Right lobe of liver (tissue), 6 donors: ENCODE data around the gene BRD3. TPM values are rescaled to one million over a fixed set of nuclear protein-coding genes. Genes with fewer than 3 reads are reported as not detected.

Experiments
- ATAC-seq, 4 donors: fragments of 200-7000 bp; cut with Tn5 transposase; one replicate each; pipeline ENCODE4 v1.9.1; 2020; ENCODE audit warnings: mild to moderate bottlenecking in 4 of 4, moderate library complexity in 4 of 4
- DNase-seq, 3 donors: peaks; one replicate each; pipeline ENCODE4 v3.0.0-alpha.2; 2020
- H3K27ac ChIP-seq, 3 donors: fragments of 200-600 bp; one replicate each; pipeline ENCODE4 v1.8.0; 2022
- H3K27me3 ChIP-seq, 2 donors: fragments of 200-600 bp; one replicate each; pipeline ENCODE4 v1.8.0; 2022
- H3K36me3 ChIP-seq, 4 donors: fragments of 200-600 bp; sonication (generic) in 1 of 4; one replicate each; pipeline versions ENCODE4 v1.5.1 to v1.8.0; 2017 to 2022; ENCODE audit warnings: control low read depth in 1 of 4
- H3K4me1 ChIP-seq, 4 donors: fragments of 200-600 bp; sonication (generic) in 1 of 4; one replicate each; pipeline versions ENCODE4 v1.5.1 to v1.8.0; 2017 to 2022; ENCODE audit warnings: control low read depth in 1 of 4
- H3K4me3 ChIP-seq, 3 donors: fragments of 200-600 bp; one replicate each; pipeline ENCODE4 v1.8.0; 2022
- H3K9me3 ChIP-seq, 4 donors: fragments of 200-600 bp; sonication (generic) in 1 of 4; one replicate each; pipeline versions ENCODE4 v1.5.1 to v1.8.0; 2017 to 2022; ENCODE audit warnings: control low read depth in 1 of 4
- CTCF ChIP-seq, 4 donors: fragments of 200-600 bp in 3 of 4; fragments of 450-650 bp in 1 of 4; IDR thresholded peaks; one replicate each; pipeline versions ENCODE4 v1.5.1 to v1.8.0; 2016 to 2022; ENCODE audit warnings: antibody characterized with exemption in 4 of 4, mild to moderate bottlenecking in 2 of 4
- POLR2A ChIP-seq: fragments of 450-650 bp; IDR thresholded peaks from one replicate; pipeline ENCODE4 v1.6.1; 2017; ENCODE audit warnings: antibody characterized with exemption, mild to moderate bottlenecking
- WGBS: methylation state at CpG from one replicate; pipeline ENCODE4 v1.1.6; 2018; ENCODE audit warnings: low coverage, low lambda C conversion rate; ENCODE audit not compliant: insufficient coverage; ENCODE audit errors: missing lambda C conversion rate; 5-methylcytosine and 5-hydroxymethylcytosine counted together
- intact Hi-C, 2 donors: fragments of 100-400 bp; cut with DNase I; formaldehyde crosslinking; loops; one replicate each; pipeline versions ENCODE4 v1.11.2 to v1.14.1; 2022
- total RNA-seq, 6 experiments: library from RNA; depleted of rRNA in 2 of 6; stranded (reverse); fragments of >200 nt in 2 of 6; fragmentation: NEBNext Ultra II Directional in 3 of 6; extraction: Animal tissue kit (Norgen Biotek cat#: 25700) in 3 of 6; gene quantifications; one replicate each; pipeline versions ENCODE4 v1.1.0 to v1.2.4, GENCODE V29; 2016 to 2023
- donor health status: DM: no; HTN: yes; CAD: no.
- donor health status: DM: no; HTN: no; CAD: no.
- donor health status: DM: no; HTN: no; CAD: no.
- donor health status: DM: no; HTN: yes; CAD: no.
- donor health status: DM: no; HTN: yes; CAD: no.

BRD3 gene
- total RNA-seq, 6 experiments from 2014 or later = 10.7 to 25.4 (median 21.1) TPM

- intact Hi-C loops = loop anchor here (5.0 kb wide), 1 partner anchor 202 kb away; no protein-coding TSS in a partner anchor
- peak; percentile 82 to 86 (median 85) for DNase-seq
- H3K9me3 ChIP-seq = no peaks in the 10 kb centered on the region
- H3K36me3 ChIP-seq = no peaks in the 10 kb centered on the region
- WGBS = no CpG with 5 or more reads among the region's 11 CpGs
- no peak overlapping the region for H3K27ac ChIP-seq
- TF ChIP-seq POLR2A (no peak), CTCF (IDR thresholded peaks at IDR 0.05) (peak; percentile 97 to 99 (median 98))
- H3K27me3 ChIP-seq = no peaks in the 10 kb centered on the region
- no peak overlapping the region for H3K4me3 ChIP-seq
- H3K4me1 ChIP-seq = peaks cover 0 to 24% (median 11%) of the 10 kb centered on the region in 4 donors
- peak; percentile 48 to 57 (median 53) for ATAC-seq
Measured at GRCh38 chr9:133994353-133995011, 73.3 kb downstream of the BRD3 start.

- H3K4me1 ChIP-seq = peaks cover 0 to 24% (median 11%) of the 10 kb centered on the region in 4 donors
- TF ChIP-seq CTCF (IDR thresholded peaks at IDR 0.05) (no peak), POLR2A (no peak)
- DNase-seq = no peak
- ATAC-seq = no peak
- 27% methylated on average over 9 of the region's 16 CpGs for WGBS
- H3K27me3 ChIP-seq = no peaks in the 10 kb centered on the region
- H3K27ac ChIP-seq = peak overlapping the region; percentile 86 to 95 (median 89)
- H3K9me3 ChIP-seq = no peaks in the 10 kb centered on the region
- H3K4me3 ChIP-seq = peak overlapping the region; percentile 66 to 75 (median 72)
- H3K36me3 ChIP-seq = no peaks in the 10 kb centered on the region
- intact Hi-C loops = loop anchor here in 1 of 2 donors (5.0 kb wide), 1 partner anchor 201 kb away; no protein-coding TSS in a partner anchor
Measured at GRCh38 chr9:133993635-133994253, 74.1 kb downstream of the BRD3 start.

GRCh38 chr9:133992780-133993634 is 74.8 kb downstream of the BRD3 start:
- no peaks in the 10 kb centered on the region for H3K36me3 ChIP-seq
- H3K27ac ChIP-seq = peak overlapping the region; percentile 86 to 95 (median 89)
- TF ChIP-seq POLR2A = peak; percentile 87
- TF ChIP-seq CTCF (IDR thresholded peaks at IDR 0.05) = peak; percentile 10 to 55 (median 35)
- intact Hi-C loops = loop anchor here in 1 of 2 donors (5.0 kb wide), 1 partner anchor 201 kb away; no protein-coding TSS in a partner anchor
- H3K9me3 ChIP-seq = no peaks in the 10 kb centered on the region
- ATAC-seq (peak; percentile 68 to 78 (median 72)), DNase-seq (peak; percentile 90 to 94 (median 92))
- H3K27me3 ChIP-seq = no peaks in the 10 kb centered on the region
- 3% methylated on average over 8 of the region's 74 CpGs for WGBS
- H3K4me3 ChIP-seq = peak overlapping the region; percentile 66 to 75 (median 72)
- H3K4me1 ChIP-seq = peaks cover 0 to 24% (median 11%) of the 10 kb centered on the region in 4 donors
